Astrocyte (in vitro differentiated cells and primary cell): ENCODE results near the gene DBF4B. TPM values are rescaled to one million over a fixed set of nuclear protein-coding genes. Genes with fewer than 3 reads are reported as not detected.

ENCODE experiments used
- DNase-seq: peaks from one replicate; pipeline ENCODE4 v3.0.0-alpha.2; 2010; ENCODE audit warnings: low read depth
- FAIRE-seq: peaks from 2 replicates; lab custom pipeline; 2011; peaks lifted over from hg19 to GRCh38; lab: Jason Lieb, UNC
- H2AFZ ChIP-seq: 2 replicates; pipeline ENCODE4 v1.6.0; 2012; ENCODE audit warnings: low read depth, low read length, inconsistent platforms
- H3K27ac ChIP-seq: 2 replicates; pipeline ENCODE4 v1.5.1; 2011; ENCODE audit warnings: low read depth, low read length, inconsistent platforms
- H3K27me3 ChIP-seq: 2 replicates; pipeline ENCODE4 v1.6.0; 2011; ENCODE audit warnings: low read length, inconsistent platforms; ENCODE audit not compliant: insufficient read depth
- H3K36me3 ChIP-seq: 2 replicates; pipeline ENCODE4 v1.5.1; 2011; ENCODE audit warnings: low read length, inconsistent platforms; ENCODE audit not compliant: insufficient read depth
- H3K4me1 ChIP-seq: 2 replicates; pipeline ENCODE4 v1.5.1; 2011; ENCODE audit warnings: low read length, inconsistent platforms; ENCODE audit not compliant: insufficient read depth
- H3K4me2 ChIP-seq: 2 replicates; pipeline ENCODE4 v1.6.0; 2012; ENCODE audit warnings: low read length, inconsistent platforms
- H3K4me3 ChIP-seq: 2 replicates; pipeline ENCODE4 v1.5.1; 2011; ENCODE audit warnings: low read depth, mild to moderate bottlenecking, low read length, inconsistent platforms; ENCODE audit not compliant: insufficient read depth
- H3K79me2 ChIP-seq: 2 replicates; pipeline ENCODE4 v1.6.0; 2012; ENCODE audit warnings: mild to moderate bottlenecking, low read length, inconsistent platforms; ENCODE audit not compliant: insufficient read depth
- H3K9ac ChIP-seq: 2 replicates; pipeline ENCODE4 v1.6.0; 2012; ENCODE audit warnings: mild to moderate bottlenecking, low read length, inconsistent platforms
- H3K9me3 ChIP-seq: 2 replicates; pipeline ENCODE4 v1.5.1; 2012; ENCODE audit warnings: low read depth, mild to moderate bottlenecking, low read length, inconsistent platforms; ENCODE audit not compliant: insufficient read depth
- H4K20me1 ChIP-seq: 2 replicates; pipeline ENCODE4 v1.6.0; 2012; ENCODE audit warnings: low read length, inconsistent platforms; ENCODE audit not compliant: insufficient read depth
- H3K27ac Mint-ChIP-seq: one replicate; pipeline ENCODE4 v1.8.0; 2021; ENCODE audit warnings: mild to moderate bottlenecking, mixed read lengths; ENCODE audit not compliant: unreplicated experiment
- H3K27me3 Mint-ChIP-seq: one replicate; pipeline ENCODE4 v1.8.0; 2021; ENCODE audit warnings: low read depth, mixed read lengths; ENCODE audit not compliant: unreplicated experiment
- H3K36me3 Mint-ChIP-seq: one replicate; pipeline ENCODE4 v1.8.0; 2021; ENCODE audit warnings: low read depth, mixed read lengths; ENCODE audit not compliant: unreplicated experiment
- H3K4me1 Mint-ChIP-seq: one replicate; pipeline ENCODE4 v1.8.0; 2021; ENCODE audit warnings: low read depth, mixed read lengths; ENCODE audit not compliant: unreplicated experiment
- H3K4me3 Mint-ChIP-seq: one replicate; pipeline ENCODE4 v1.8.0; 2021; ENCODE audit warnings: mild to moderate bottlenecking, moderate library complexity, mixed read lengths; ENCODE audit not compliant: unreplicated experiment
- H3K9me3 Mint-ChIP-seq: one replicate; pipeline ENCODE4 v1.8.0; 2021; ENCODE audit warnings: mild to moderate bottlenecking, mixed read lengths; ENCODE audit not compliant: unreplicated experiment
- CTCF ChIP-seq: IDR thresholded peaks from 2 replicates; pipeline ENCODE4 v1.5.1; 2011; ENCODE audit warnings: low read depth, mild to moderate bottlenecking, inconsistent platforms, low read length, moderate library complexity; ENCODE audit not compliant: insufficient read depth
- EZH2 ChIP-seq: IDR thresholded peaks from 2 replicates; pipeline ENCODE4 v1.6.1; 2012; ENCODE audit warnings: mild to moderate bottlenecking, low read length, inconsistent platforms; ENCODE audit not compliant: insufficient read depth
- total RNA-seq: library from RNA; stranded (reverse); gene quantifications from 2 replicates; pipeline ENCODE4 v1.2.1, GENCODE V29; 2021

DBF4B gene
- total RNA-seq, 1 donor from 2014 or later, result 9.5 TPM

- DNase-seq (no peak), FAIRE-seq (no peak)
- Histone ChIP-seq H3K4me3 (no peak overlapping the region), H3K27me3 (no peaks in the 10 kb centered on the region), H3K4me2 (no peak overlapping the region), H3K27ac (no peak overlapping the region), H3K79me2 (no peaks in the 10 kb centered on the region), H3K4me1 (peaks cover 7% of the 10 kb centered on the region), H4K20me1 (no peaks in the 10 kb centered on the region), H3K9ac (no peak overlapping the region), H3K36me3 (no peaks in the 10 kb centered on the region), H3K9me3 (no peaks in the 10 kb centered on the region), H2AFZ (no peak overlapping the region)
- H3K36me3 Mint-ChIP-seq, result no peaks in the 10 kb centered on the region
- no peak overlapping the region for H3K27ac Mint-ChIP-seq
- H3K27me3 Mint-ChIP-seq, result peaks cover 6% of the 10 kb centered on the region
- H3K9me3 Mint-ChIP-seq, result no peaks in the 10 kb centered on the region
- peaks cover 2% of the 10 kb centered on the region for H3K4me1 Mint-ChIP-seq
- TF ChIP-seq EZH2 (no peak), CTCF (no peak)
- no peak overlapping the region for H3K4me3 Mint-ChIP-seq
Measured at GRCh38 chr17:44780845-44781480, 72.5 kb downstream of the DBF4B start.

GRCh38 chr17:44781551-44782325 lies 73.3 kb downstream of the DBF4B start:
- Mint-ChIP-seq H3K27ac (no peak overlapping the region), H3K4me1 (peaks cover 2% of the 10 kb centered on the region), H3K36me3 (no peaks in the 10 kb centered on the region), H3K9me3 (no peaks in the 10 kb centered on the region), H3K27me3 (peaks cover 6% of the 10 kb centered on the region), H3K4me3 (no peak overlapping the region)
- Histone ChIP-seq H3K4me1 (peaks cover 3% of the 10 kb centered on the region), H3K27me3 (no peaks in the 10 kb centered on the region), H3K4me2 (no peak overlapping the region), H3K79me2 (no peaks in the 10 kb centered on the region), H3K4me3 (no peak overlapping the region), H2AFZ (no peak overlapping the region), H3K9ac (no peak overlapping the region), H3K36me3 (no peaks in the 10 kb centered on the region), H3K27ac (no peak overlapping the region), H3K9me3 (no peaks in the 10 kb centered on the region), H4K20me1 (no peaks in the 10 kb centered on the region)
- FAIRE-seq, result no peak
- no peak for DNase-seq
- no peak for TF ChIP-seq CTCF
- no peak for TF ChIP-seq EZH2
